RWPE2 (cell line): Measurements from ENCODE around the gene ITSN2.

ENCODE experiments used
- ATAC-seq: fragments of 200-7000 bp; cut with Tn5 transposase; 3 replicates; pipeline ENCODE4 v1.9.1; 2021; ENCODE audit warnings: low read depth
- DNase-seq: peaks from one replicate; pipeline ENCODE4 v3.0.0-alpha.2; 2020; ENCODE audit warnings: low spot score
- H3K27ac ChIP-seq: fragments of 450-650 bp; 2 replicates; pipeline ENCODE4 v1.5.1; 2017; ENCODE audit warnings: mild to moderate bottlenecking; ENCODE audit not compliant: poor library complexity, severe bottlenecking
- H3K27me3 ChIP-seq: fragments of 250-450 bp; sonication (Bioruptor Pico); 2 replicates; pipeline ENCODE4 v1.5.1; 2021; ENCODE audit warnings: mild to moderate bottlenecking, moderate library complexity; ENCODE audit not compliant: insufficient read depth, poor library complexity, severe bottlenecking
- H3K36me3 ChIP-seq: fragments of 250-450 bp; sonication (Bioruptor Pico); 2 replicates; pipeline ENCODE4 v1.5.1; 2020; ENCODE audit warnings: low read depth, mild to moderate bottlenecking, moderate library complexity
- H3K4me1 ChIP-seq: fragments of 250-450 bp; sonication (Bioruptor Pico); 2 replicates; pipeline ENCODE4 v1.5.1; 2021; ENCODE audit warnings: mild to moderate bottlenecking, moderate library complexity; ENCODE audit not compliant: insufficient read depth, poor library complexity, severe bottlenecking
- H3K4me3 ChIP-seq: fragments of 250-450 bp; sonication (Bioruptor Pico); 2 replicates; pipeline ENCODE4 v1.5.1; 2021; ENCODE audit warnings: mild to moderate bottlenecking, moderate library complexity; ENCODE audit not compliant: severe bottlenecking
- H3K9me3 ChIP-seq: fragments of 250-450 bp; sonication (Bioruptor Pico); 2 replicates; pipeline ENCODE4 v1.5.1; 2021; ENCODE audit warnings: mild to moderate bottlenecking, moderate library complexity; ENCODE audit not compliant: severe bottlenecking
- CTCF ChIP-seq: fragments of 450-650 bp; IDR thresholded peaks from one replicate; pipeline ENCODE4 v1.5.1; 2017; ENCODE audit warnings: mild to moderate bottlenecking, moderate library complexity; ENCODE audit not compliant: poor library complexity, severe bottlenecking

Gene ITSN2

GRCh38 chr2:24304631-24305030 lies 55.7 kb downstream of the ITSN2 start:
- Histone ChIP-seq H3K9me3 (no peaks in the 10 kb centered on the region), H3K4me3 (no peak overlapping the region), H3K27ac (no peak overlapping the region), H3K4me1 (no peaks in the 10 kb centered on the region), H3K27me3 (no peaks in the 10 kb centered on the region), H3K36me3 (peaks cover 44% of the 10 kb centered on the region)
- ATAC-seq (no peak), DNase-seq (no peak)
- TF ChIP-seq CTCF: no peak

- ATAC-seq (peak; percentile 62), DNase-seq (no peak)
- Histone ChIP-seq H3K4me3 (no peak overlapping the region), H3K4me1 (no peaks in the 10 kb centered on the region), H3K27me3 (no peaks in the 10 kb centered on the region), H3K9me3 (no peaks in the 10 kb centered on the region), H3K27ac (no peak overlapping the region), H3K36me3 (peaks cover 43% of the 10 kb centered on the region)
- no peak for TF ChIP-seq CTCF
These were observed 56.2 kb downstream of the ITSN2 start for GRCh38 chr2:24304098-24304497.

GRCh38 chr2:24301599-24301998 lies 58.7 kb downstream of the ITSN2 start:
- ATAC-seq (no peak), DNase-seq (no peak)
- Histone ChIP-seq H3K9me3 (no peaks in the 10 kb centered on the region), H3K4me3 (no peak overlapping the region), H3K4me1 (no peaks in the 10 kb centered on the region), H3K27ac (no peak overlapping the region), H3K27me3 (no peaks in the 10 kb centered on the region), H3K36me3 (peaks cover 64% of the 10 kb centered on the region)
- no peak for TF ChIP-seq CTCF

GRCh38 chr2:24297663-24298062 lies 62.7 kb downstream of the ITSN2 start:
- H3K4me1 ChIP-seq: no peaks in the 10 kb centered on the region
- ATAC-seq (no peak), DNase-seq (no peak)
- no peak overlapping the region for H3K27ac ChIP-seq
- no peak for TF ChIP-seq CTCF
- H3K27me3 ChIP-seq: no peaks in the 10 kb centered on the region
- no peak overlapping the region for H3K4me3 ChIP-seq
- H3K9me3 ChIP-seq: no peaks in the 10 kb centered on the region
- peaks cover 87% of the 10 kb centered on the region for H3K36me3 ChIP-seq

GRCh38 chr2:24287171-24287570 lies 73.2 kb downstream of the ITSN2 start:
- Histone ChIP-seq H3K9me3 (peaks cover 4% of the 10 kb centered on the region), H3K4me3 (no peak overlapping the region), H3K27ac (no peak overlapping the region), H3K4me1 (no peaks in the 10 kb centered on the region), H3K36me3 (peaks cover 28% of the 10 kb centered on the region), H3K27me3 (no peaks in the 10 kb centered on the region)
- ATAC-seq (no peak), DNase-seq (no peak)
- TF ChIP-seq CTCF: no peak
